HG02588 (cell line): Measurements from ENCODE around the gene PRSS16.

ENCODE experiments used
- ATAC-seq: cut with Tn5 transposase; IDR thresholded peaks from one replicate; pipeline ENCODE4 v1.9.1; 2021; ENCODE audit warnings: mild to moderate bottlenecking, moderate library complexity; ENCODE audit not compliant: unreplicated experiment

The PRSS16 gene

GRCh38 chr6:27281569-27281968 is 34.1 kb downstream of the PRSS16 start:
- no peak for ATAC-seq

- ATAC-seq, result no peak
These were observed 35.8 kb downstream of the PRSS16 start for GRCh38 chr6:27283279-27283678.

GRCh38 chr6:27286141-27286540 is 38.6 kb downstream of the PRSS16 start:
- no peak for ATAC-seq

- no peak for ATAC-seq
These were observed 40.2 kb downstream of the PRSS16 start for GRCh38 chr6:27287751-27288135.

- no peak for ATAC-seq
These were observed 40.9 kb downstream of the PRSS16 start for GRCh38 chr6:27288136-27289044.

GRCh38 chr6:27290065-27290849 is 42.8 kb downstream of the PRSS16 start:
- ATAC-seq, result no peak

GRCh38 chr6:27290850-27291208 is 43.3 kb downstream of the PRSS16 start:
- no peak for ATAC-seq

- ATAC-seq, result no peak
These were observed 46.1 kb downstream of the PRSS16 start for GRCh38 chr6:27293436-27294098.

GRCh38 chr6:27294409-27294808 is 46.9 kb downstream of the PRSS16 start:
- no peak for ATAC-seq

- ATAC-seq, result no peak
These were observed 48.0 kb downstream of the PRSS16 start for GRCh38 chr6:27295301-27296079.

GRCh38 chr6:27296106-27296783 is 48.7 kb downstream of the PRSS16 start:
- ATAC-seq, result no peak

GRCh38 chr6:27297484-27297856 is 50.0 kb downstream of the PRSS16 start:
- ATAC-seq, result no peak

- ATAC-seq, result no peak
These were observed 50.6 kb downstream of the PRSS16 start for GRCh38 chr6:27297857-27298730.

GRCh38 chr6:27303613-27304272 is 56.2 kb downstream of the PRSS16 start:
- no peak for ATAC-seq
